Neuron (in vitro differentiated cells): ENCODE measurements around the gene PTPRN2.
"Not testable (repeated sequence)": the region's sequence is repeated elsewhere in the genome, so short reads cannot be mapped to it uniquely, and the experiment has no call there.

Experiments used
- H2AFZ ChIP-seq: one replicate; pipeline ENCODE4 v1.6.1; 2013; ENCODE audit warnings: low read depth, mild to moderate bottlenecking, inconsistent platforms, low read length, moderate library complexity
- H3K27me3 ChIP-seq: one replicate; pipeline ENCODE4 v1.6.1; 2013; ENCODE audit warnings: low read length; ENCODE audit not compliant: insufficient read depth
- H3K36me3 ChIP-seq: one replicate; pipeline ENCODE4 v1.6.1; 2013; ENCODE audit warnings: low read length; ENCODE audit not compliant: insufficient read depth
- H3K4me1 ChIP-seq: one replicate; pipeline ENCODE4 v1.6.1; 2013; ENCODE audit warnings: low read length; ENCODE audit not compliant: insufficient read depth
- H3K4me3 ChIP-seq: 2 replicates; pipeline ENCODE4 v1.5.1; 2013; ENCODE audit warnings: mild to moderate bottlenecking, low read length, moderate library complexity
- H3K9me3 ChIP-seq: one replicate; pipeline ENCODE4 v1.6.1; 2013; ENCODE audit warnings: low read length

The PTPRN2 gene

GRCh38 chr7:157849341-157849596 is 738.4 kb downstream of the PTPRN2 start:
- no peaks in the 10 kb centered on the region for H3K36me3 ChIP-seq
- H2AFZ ChIP-seq: no peak overlapping the region
- peaks cover 18% of the 10 kb centered on the region for H3K4me1 ChIP-seq
- no peaks in the 10 kb centered on the region for H3K27me3 ChIP-seq
- no peak overlapping the region for H3K4me3 ChIP-seq
- H3K9me3 ChIP-seq: peaks cover 13% of the 10 kb centered on the region

DNA sequence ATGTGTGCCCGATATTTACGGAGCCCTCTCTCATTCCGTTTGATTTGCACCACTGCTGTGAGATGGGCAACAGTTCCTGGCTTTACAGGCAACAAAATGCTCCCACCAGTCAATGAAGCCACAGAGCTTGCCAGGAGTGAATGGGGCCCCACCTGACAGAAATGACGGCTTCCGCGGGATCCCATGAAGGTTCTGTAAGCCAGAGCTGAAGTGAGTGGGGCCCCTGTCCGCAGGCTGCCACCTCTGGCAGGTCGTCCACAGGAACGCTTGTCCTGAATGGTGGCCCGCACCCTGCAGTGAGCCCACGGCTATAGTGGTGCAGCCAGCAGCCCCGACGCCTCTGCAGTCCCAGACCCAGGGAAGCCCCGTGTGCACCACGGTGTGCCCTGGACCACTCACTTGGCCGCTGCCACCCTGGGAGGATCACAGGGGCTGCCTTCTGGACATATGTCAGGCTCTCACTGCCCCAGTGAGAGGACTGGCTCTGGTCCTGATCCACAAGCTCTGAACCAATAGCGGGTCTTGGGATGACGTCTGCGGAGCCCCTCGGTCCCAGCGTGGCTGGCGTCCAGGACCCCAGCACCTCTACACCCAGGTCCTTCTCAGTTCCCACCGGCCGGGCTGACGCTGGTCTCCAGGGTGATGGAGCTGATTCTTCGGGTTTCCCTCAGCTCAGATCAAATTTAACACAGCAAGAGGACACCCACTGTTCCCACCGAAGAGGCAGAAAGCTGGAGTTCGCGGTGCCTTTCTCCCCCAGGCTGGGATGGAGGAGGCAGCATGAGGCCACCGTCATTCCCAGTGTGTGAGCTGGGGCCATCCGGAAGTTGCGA is 738.9 kb downstream of the PTPRN2 start:
- H3K27me3 ChIP-seq: no peaks in the 10 kb centered on the region
- H2AFZ ChIP-seq: no peak overlapping the region
- peaks cover 10% of the 10 kb centered on the region for H3K9me3 ChIP-seq
- H3K4me1 ChIP-seq: peaks cover 18% of the 10 kb centered on the region
- H3K4me3 ChIP-seq: no peak overlapping the region
- H3K36me3 ChIP-seq: no peaks in the 10 kb centered on the region

- not testable (repeated sequence) for H3K36me3 ChIP-seq, H3K27me3 ChIP-seq, H3K4me3 ChIP-seq, H2AFZ ChIP-seq
- H3K4me1 ChIP-seq: peaks cover 23% of the 10 kb centered on the region
- peaks cover 10% of the 10 kb centered on the region for H3K9me3 ChIP-seq
These were observed 739.7 kb downstream of the PTPRN2 start for GRCh38 chr7:157847756-157848487.

- peaks cover 31% of the 10 kb centered on the region for H3K4me1 ChIP-seq
- not testable (repeated sequence) for H3K36me3 ChIP-seq, H3K27me3 ChIP-seq, H2AFZ ChIP-seq, H3K4me3 ChIP-seq
- H3K9me3 ChIP-seq: peaks cover 10% of the 10 kb centered on the region
These were observed 740.9 kb downstream of the PTPRN2 start for GRCh38 chr7:157846746-157847145.

- Histone ChIP-seq H2AFZ (no peak overlapping the region), H3K4me1 (peaks cover 31% of the 10 kb centered on the region), H3K27me3 (no peaks in the 10 kb centered on the region), H3K9me3 (peaks cover 10% of the 10 kb centered on the region), H3K4me3 (no peak overlapping the region), H3K36me3 (no peaks in the 10 kb centered on the region)
These were observed 741.4 kb downstream of the PTPRN2 start for GRCh38 chr7:157846271-157846670.

DNA sequence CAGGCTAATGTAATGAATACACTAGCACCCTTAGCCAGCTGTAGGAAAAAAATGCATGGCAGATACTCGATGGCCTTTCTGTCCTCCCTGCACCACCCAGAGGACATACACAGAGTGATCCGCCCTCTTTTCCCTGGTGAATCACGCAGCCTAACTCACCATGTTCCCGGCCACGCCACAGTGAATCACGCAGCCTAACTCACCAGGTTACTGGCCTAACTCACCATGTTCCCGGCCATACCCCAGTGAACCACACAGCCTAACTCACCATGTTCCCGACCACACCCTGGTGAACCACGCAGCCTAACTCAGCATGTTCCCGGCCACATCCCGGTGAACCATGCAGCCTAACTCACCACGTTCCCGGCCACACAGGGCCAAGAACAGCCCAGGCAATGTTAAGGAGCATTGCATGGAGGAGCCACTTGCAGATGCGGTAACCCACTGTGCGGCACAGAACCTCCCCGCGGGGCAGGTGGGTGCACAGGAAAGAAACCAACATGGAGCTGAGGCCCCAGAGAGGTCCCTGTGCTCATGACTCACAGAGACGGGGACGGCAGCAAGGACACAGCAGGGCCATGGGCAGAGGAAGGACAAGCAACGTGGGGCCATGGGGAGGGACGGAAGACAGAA is 742.3 kb downstream of the PTPRN2 start:
- Histone ChIP-seq H3K4me1 (peaks cover 32% of the 10 kb centered on the region), H3K4me3 (no peak overlapping the region), H3K36me3 (no peaks in the 10 kb centered on the region), H3K9me3 (peaks cover 10% of the 10 kb centered on the region), H2AFZ (no peak overlapping the region), H3K27me3 (no peaks in the 10 kb centered on the region)

GRCh38 chr7:157844611-157845010 is 743.0 kb downstream of the PTPRN2 start:
- Histone ChIP-seq H3K9me3 (peaks cover 9% of the 10 kb centered on the region), H3K4me1 (peaks cover 33% of the 10 kb centered on the region), H3K4me3 (no peak overlapping the region), H3K27me3 (no peaks in the 10 kb centered on the region), H2AFZ (no peak overlapping the region), H3K36me3 (no peaks in the 10 kb centered on the region)

DNA sequence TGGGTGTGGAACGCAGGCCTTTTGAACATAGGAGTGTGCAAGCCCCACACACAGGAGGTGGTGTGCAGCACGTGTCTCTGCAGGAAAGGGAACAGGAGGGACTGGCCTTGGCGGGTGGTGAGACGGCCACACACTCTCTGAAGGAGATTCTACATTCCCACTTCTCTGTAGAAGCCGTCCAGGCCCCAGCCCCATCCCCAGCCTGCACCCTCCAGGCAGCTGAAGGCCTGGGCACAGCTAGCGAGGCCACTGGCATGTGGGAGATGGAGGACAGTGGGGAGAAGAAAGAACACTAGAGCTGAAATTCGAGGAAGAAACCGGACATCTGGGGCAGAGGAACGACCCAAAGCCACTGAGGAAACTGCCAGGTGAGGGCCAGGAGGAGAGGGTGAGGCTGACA is 743.5 kb downstream of the PTPRN2 start:
- Histone ChIP-seq H3K4me1 (peaks cover 33% of the 10 kb centered on the region), H3K36me3 (no peaks in the 10 kb centered on the region), H3K9me3 (peaks cover 5% of the 10 kb centered on the region), H3K27me3 (no peaks in the 10 kb centered on the region), H3K4me3 (no peak overlapping the region), H2AFZ (no peak overlapping the region)

GRCh38 chr7:157843336-157844140 is 744.1 kb downstream of the PTPRN2 start:
- Histone ChIP-seq H3K36me3 (no peaks in the 10 kb centered on the region), H3K4me3 (no peak overlapping the region), H3K27me3 (no peaks in the 10 kb centered on the region), H2AFZ (no peak overlapping the region), H3K4me1 (peaks cover 33% of the 10 kb centered on the region), H3K9me3 (peaks cover 4% of the 10 kb centered on the region)

DNA sequence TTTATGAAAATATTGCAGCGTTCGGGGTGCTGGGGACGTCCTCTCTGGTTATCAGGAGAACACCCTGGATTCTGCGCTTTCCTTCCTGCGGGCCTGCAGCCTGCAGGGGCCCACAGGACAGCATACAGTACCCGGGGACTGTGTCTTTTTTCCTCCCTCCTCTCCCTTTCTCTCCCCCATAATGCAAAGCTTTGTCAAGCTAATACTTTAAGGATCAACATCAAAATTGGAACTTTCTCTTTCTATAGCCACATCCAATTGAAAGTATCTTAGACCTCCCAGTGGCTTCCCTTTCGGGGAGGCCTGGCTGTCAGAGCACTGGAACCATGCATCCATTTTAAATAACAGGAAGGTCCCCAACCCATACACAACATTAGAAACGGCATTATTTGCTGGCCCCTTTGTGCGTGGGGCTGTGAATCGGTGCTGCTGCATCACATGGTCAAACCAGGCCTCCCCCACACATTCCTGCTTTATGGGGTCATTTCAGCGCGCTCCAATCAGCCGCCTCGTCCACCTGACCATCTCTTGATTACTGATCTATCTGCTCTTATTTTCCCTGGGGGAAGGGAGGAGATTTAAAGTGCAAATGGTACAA is 745.8 kb downstream of the PTPRN2 start:
- Histone ChIP-seq H2AFZ (peak overlapping the region; percentile 18), H3K27me3 (no peaks in the 10 kb centered on the region), H3K36me3 (no peaks in the 10 kb centered on the region), H3K4me3 (peak overlapping the region; percentile 43), H3K4me1 (peaks cover 33% of the 10 kb centered on the region), H3K9me3 (peaks cover 4% of the 10 kb centered on the region)

- Histone ChIP-seq H3K9me3 (peaks cover 4% of the 10 kb centered on the region), H3K27me3 (no peaks in the 10 kb centered on the region), H3K36me3 (no peaks in the 10 kb centered on the region), H3K4me3 (peak overlapping the region; percentile 43), H2AFZ (peak overlapping the region; percentile 18), H3K4me1 (peaks cover 33% of the 10 kb centered on the region)
These were observed 746.5 kb downstream of the PTPRN2 start for GRCh38 chr7:157840914-157841772.
